Measurements from ENCODE around the gene PDHX.

- no peak for TF ChIP-seq CTCF (IDR thresholded peaks at IDR 0.05)
- no peak for TF ChIP-seq REST (IDR thresholded peaks at IDR 0.05; ENCODE audit: insufficient read depth in 1 of 2, low read depth in 2 of 2, low read length in 1 of 2)
- no peak for TF ChIP-seq POLR2AphosphoS5 (IDR thresholded peaks at IDR 0.05; ENCODE audit: low read depth, low read length)
- no peak for TF ChIP-seq SIN3A (IDR thresholded peaks at IDR 0.05; ENCODE audit: borderline replicate concordance, insufficient read depth, low read depth, low read length)
- no peak for TF ChIP-seq TCF7L2 (IDR thresholded peaks at IDR 0.05; ENCODE audit: low read depth, low read length)
These were observed 40.8 kb downstream of the PDHX start for GRCh38 chr11:34957206-34957605.

Measured in Panc1 (cell line).